GM18868 (cell line): ENCODE measurements around the gene SENP7.
"Not testable (repeated sequence)": the region's sequence is repeated elsewhere in the genome, so short reads cannot be mapped to it uniquely, and the experiment has no call there.

Experiments
- ATAC-seq: cut with Tn5 transposase; IDR thresholded peaks from one replicate; pipeline ENCODE4 v1.9.1; 2021; ENCODE audit warnings: mild to moderate bottlenecking, moderate library complexity; ENCODE audit not compliant: unreplicated experiment

The SENP7 gene

GRCh38 chr3:101512646-101513418 is at the start of gene SENP7:
Gene SENP7 (minus strand): TSS chr3:101513212. CDS start chr3:101513130, 82 bp downstream.
- peak; percentile 65 for ATAC-seq

- peak; percentile 100 for ATAC-seq
These were observed 48.8 kb upstream of the SENP7 start, which contains the start of gene TRMT10C for GRCh38 chr3:101561630-101562328. Gene TRMT10C (plus strand): TSS chr3:101561868. CDS start chr3:101564782, 2,914 bp downstream.

GRCh38 chr3:101556064-101556463 is 43.1 kb upstream of the SENP7 start:
- no peak for ATAC-seq

- not testable (repeated sequence) for ATAC-seq
These were observed 40.4 kb upstream of the SENP7 start for GRCh38 chr3:101553381-101553780.

- ATAC-seq: not testable (repeated sequence)
These were observed 38.5 kb upstream of the SENP7 start for GRCh38 chr3:101551359-101552081.

- ATAC-seq: no peak
These were observed 36.5 kb upstream of the SENP7 start for GRCh38 chr3:101549473-101549872.

- no peak for ATAC-seq
These were observed 35.6 kb upstream of the SENP7 start for GRCh38 chr3:101548527-101549105.

- no peak for ATAC-seq
These were observed 31.3 kb upstream of the SENP7 start for GRCh38 chr3:101544161-101544850.

- no peak for ATAC-seq
These were observed 29.9 kb upstream of the SENP7 start for GRCh38 chr3:101542957-101543356.

- not testable (repeated sequence) for ATAC-seq
These were observed 23.9 kb upstream of the SENP7 start for GRCh38 chr3:101536955-101537354.

GRCh38 chr3:101536266-101536665 is 23.3 kb upstream of the SENP7 start:
- no peak for ATAC-seq

GRCh38 chr3:101535221-101535620 is 22.2 kb upstream of the SENP7 start:
- no peak for ATAC-seq

- ATAC-seq: no peak
These were observed 20.6 kb upstream of the SENP7 start for GRCh38 chr3:101533603-101533968.

- ATAC-seq: no peak
These were observed 20.0 kb upstream of the SENP7 start for GRCh38 chr3:101532783-101533602.

GRCh38 chr3:101531473-101532086 is 18.6 kb upstream of the SENP7 start:
- no peak for ATAC-seq

- ATAC-seq: no peak
These were observed 17.7 kb upstream of the SENP7 start for GRCh38 chr3:101530686-101531047.

GRCh38 chr3:101529816-101530685 is 17.0 kb upstream of the SENP7 start:
- no peak for ATAC-seq

- ATAC-seq: no peak
These were observed 14.9 kb upstream of the SENP7 start for GRCh38 chr3:101527906-101528305.
